SK-N-SH treated with all-trans-retinoic acid at 6 μM for 48 hours (cell line): Measurements from ENCODE around the gene JARID2.

Source experiments
- GLIS3 ChIP-seq: fragments of 250-450 bp; sonication (Bioruptor Pico); IDR thresholded peaks from 2 replicates; pipeline ENCODE4 v1.5.0; 2020; ENCODE audit warnings: mild to moderate bottlenecking, moderate library complexity
- SNAI2 ChIP-seq: fragments of 250-450 bp; sonication (Bioruptor Pico); IDR thresholded peaks from 2 replicates; pipeline ENCODE4 v1.5.0; 2020; ENCODE audit warnings: mild to moderate bottlenecking, moderate library complexity
- ZFP30 ChIP-seq: fragments of 450-650 bp; formaldehyde crosslinking; IDR thresholded peaks from 2 replicates; pipeline ENCODE4 v1.5.0; 2022; ENCODE audit warnings: mild to moderate bottlenecking, moderate library complexity
- TF ChIP-seq, protein P1 (sequence below): fragments of 250-450 bp; sonication (Bioruptor Pico); IDR thresholded peaks from 2 replicates; pipeline ENCODE4 v1.8.0; 2021; ENCODE audit warnings: low read depth, mild to moderate bottlenecking, moderate library complexity, borderline replicate concordance
- TF ChIP-seq, protein P2 (sequence below): fragments of 250-450 bp; sonication (Bioruptor Pico); IDR thresholded peaks from 2 replicates; pipeline ENCODE4 v1.5.1; 2021; ENCODE audit warnings: mild to moderate bottlenecking, moderate library complexity

DNA sequence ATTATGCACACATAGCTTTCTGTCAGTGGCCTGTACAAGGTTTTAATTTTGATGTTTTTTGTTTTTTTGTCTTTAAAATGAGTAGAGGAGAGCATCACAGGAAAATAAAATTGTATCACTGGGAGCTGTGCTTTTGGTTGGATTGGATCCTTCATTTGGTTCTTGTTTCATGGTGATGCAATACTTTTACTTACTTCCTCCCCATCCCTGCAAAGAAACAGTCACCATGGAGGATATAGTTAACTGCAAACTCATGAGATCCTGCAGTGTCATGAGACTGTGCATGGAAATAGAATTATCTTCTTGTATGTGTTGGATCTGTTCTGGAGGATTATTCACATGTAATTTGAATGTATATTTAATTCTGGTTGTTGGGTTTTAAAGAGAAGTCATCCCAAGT, 122.3 kb downstream of the JARID2 start:
- TF ChIP-seq ZFP30 (CRISPR knock-in tag), result no peak
- TF ChIP-seq, protein P1, sequence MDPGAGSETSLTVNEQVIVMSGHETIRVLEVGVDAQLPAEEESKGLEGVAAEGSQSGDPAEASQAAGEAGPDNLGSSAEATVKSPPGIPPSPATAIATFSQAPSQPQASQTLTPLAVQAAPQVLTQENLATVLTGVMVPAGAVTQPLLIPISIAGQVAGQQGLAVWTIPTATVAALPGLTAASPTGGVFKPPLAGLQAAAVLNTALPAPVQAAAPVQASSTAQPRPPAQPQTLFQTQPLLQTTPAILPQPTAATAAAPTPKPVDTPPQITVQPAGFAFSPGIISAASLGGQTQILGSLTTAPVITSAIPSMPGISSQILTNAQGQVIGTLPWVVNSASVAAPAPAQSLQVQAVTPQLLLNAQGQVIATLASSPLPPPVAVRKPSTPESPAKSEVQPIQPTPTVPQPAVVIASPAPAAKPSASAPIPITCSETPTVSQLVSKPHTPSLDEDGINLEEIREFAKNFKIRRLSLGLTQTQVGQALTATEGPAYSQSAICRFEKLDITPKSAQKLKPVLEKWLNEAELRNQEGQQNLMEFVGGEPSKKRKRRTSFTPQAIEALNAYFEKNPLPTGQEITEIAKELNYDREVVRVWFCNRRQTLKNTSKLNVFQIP (CRISPR knock-in tag), result no peak
- TF ChIP-seq, protein P2, sequence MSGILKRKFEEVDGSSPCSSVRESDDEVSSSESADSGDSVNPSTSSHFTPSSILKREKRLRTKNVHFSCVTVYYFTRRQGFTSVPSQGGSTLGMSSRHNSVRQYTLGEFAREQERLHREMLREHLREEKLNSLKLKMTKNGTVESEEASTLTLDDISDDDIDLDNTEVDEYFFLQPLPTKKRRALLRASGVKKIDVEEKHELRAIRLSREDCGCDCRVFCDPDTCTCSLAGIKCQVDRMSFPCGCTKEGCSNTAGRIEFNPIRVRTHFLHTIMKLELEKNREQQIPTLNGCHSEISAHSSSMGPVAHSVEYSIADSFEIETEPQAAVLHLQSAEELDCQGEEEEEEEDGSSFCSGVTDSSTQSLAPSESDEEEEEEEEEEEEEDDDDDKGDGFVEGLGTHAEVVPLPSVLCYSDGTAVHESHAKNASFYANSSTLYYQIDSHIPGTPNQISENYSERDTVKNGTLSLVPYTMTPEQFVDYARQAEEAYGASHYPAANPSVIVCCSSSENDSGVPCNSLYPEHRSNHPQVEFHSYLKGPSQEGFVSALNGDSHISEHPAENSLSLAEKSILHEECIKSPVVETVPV (CRISPR knock-in tag), result no peak
- TF ChIP-seq SNAI2 (CRISPR knock-in tag), result no peak
- no peak for TF ChIP-seq GLIS3 (CRISPR knock-in tag)
